B cell (primary cell): ENCODE measurements around the gene ZNF385D. TPM values are rescaled to one million over a fixed set of nuclear protein-coding genes. Genes with fewer than 3 reads are reported as not detected.

Experiments used
- ATAC-seq: fragments of 200-7000 bp; cut with Tn5 transposase; one replicate; pipeline ENCODE4 v1.10.0; 2021; ENCODE audit warnings: low read depth, mild to moderate bottlenecking, moderate number of reproducible peaks, moderate library complexity
- CTCF ChIA-PET: fragments of 350-600 bp; sonication (Branson Sonifier 250); formaldehyde crosslinking; loops from one replicate; lab custom pipeline; 2021; ENCODE audit warnings: antibody characterized with exemption, inconsistent platforms; lab: Charles Lee
- POLR2A ChIA-PET: fragments of 350-600 bp; sonication (Branson Sonifier 250); formaldehyde crosslinking; loops from one replicate; lab custom pipeline; 2021; ENCODE audit warnings: antibody characterized with exemption; lab: Charles Lee
- DNase-seq: peaks from one replicate; pipeline ENCODE4 v3.0.0; 2013
- H2AFZ ChIP-seq: 2 replicates; pipeline ENCODE4 v1.6.1; 2012; ENCODE audit warnings: mild to moderate bottlenecking, low read depth, low read length; ENCODE audit not compliant: insufficient read depth, poor library complexity, severe bottlenecking
- H3K27ac ChIP-seq, 2 donors: 1 replicate in 1 of 2; 2 replicates in 1 of 2; pipeline ENCODE4 v1.5.1; 2012 to 2013; ENCODE audit warnings: low read length in 2 of 2, mild to moderate bottlenecking in 2 of 2, moderate library complexity in 1 of 2
- H3K27me3 ChIP-seq, 4 experiments: fragments of 200-600 bp in 1 of 4; sonication (generic) in 1 of 4; replicated peaks in 1 of 4; 1 replicate in 2 of 4; 2 replicates in 2 of 4; pipeline versions ENCODE4 v1.6.1 to v1.7.0; 2013 to 2016; ENCODE audit warnings: low read length in 3 of 4, mild to moderate bottlenecking in 2 of 4, mixed read lengths in 1 of 4, moderate library complexity in 1 of 4; ENCODE audit not compliant: insufficient read depth in 4 of 4, control insufficient read depth in 3 of 4; ENCODE audit errors: control extremely low read depth in 1 of 4
- H3K36me3 ChIP-seq, 2 experiments: replicated peaks in 1 of 2; 1 replicate in 1 of 2; 2 replicates in 1 of 2; pipeline versions ENCODE4 v1.6.1 to v1.7.1; 2013; ENCODE audit warnings: low read length in 1 of 2; ENCODE audit not compliant: insufficient read depth in 2 of 2, control insufficient read depth in 1 of 2; ENCODE audit errors: control extremely low read depth in 1 of 2, extremely low read depth in 1 of 2
- H3K4me1 ChIP-seq, 2 donors: fragments of 200-600 bp in 1 of 2; sonication (generic) in 1 of 2; 1 replicate in 1 of 2; 2 replicates in 1 of 2; pipeline versions ENCODE4 v1.5.1 to v1.6.1; 2013 to 2017; ENCODE audit warnings: low read length in 2 of 2; ENCODE audit not compliant: control insufficient read depth in 2 of 2, insufficient read depth in 2 of 2
- H3K4me2 ChIP-seq: replicated peaks from 2 replicates; pipeline ENCODE3; 2012; ENCODE audit warnings: mild to moderate bottlenecking, low read depth, low read length; ENCODE audit not compliant: poor library complexity, severe bottlenecking
- H3K4me3 ChIP-seq, 5 experiments: fragments of 200-600 bp in 1 of 5; sonication (generic) in 1 of 5; 1 replicate in 3 of 5; 2 replicates in 2 of 5; pipeline versions ENCODE4 v1.5.1 to v1.7.0; 2011 to 2016; ENCODE audit warnings: low read length in 4 of 5, mild to moderate bottlenecking in 4 of 5, low read depth in 2 of 5, control low read depth in 1 of 5, moderate library complexity in 1 of 5; ENCODE audit not compliant: insufficient read depth in 1 of 5; ENCODE audit errors: control extremely low read depth in 1 of 5, extremely low read depth in 1 of 5
- H3K79me2 ChIP-seq: fragments of 200-600 bp; sonication (generic); one replicate; pipeline ENCODE4 v1.6.0; 2016; ENCODE audit warnings: low read length; ENCODE audit not compliant: control insufficient read depth, insufficient read depth
- H3K9ac ChIP-seq: fragments of 200-600 bp; sonication (generic); 2 replicates; pipeline ENCODE4 v1.6.1; 2017; ENCODE audit warnings: mild to moderate bottlenecking, low read length, moderate library complexity
- H3K9me3 ChIP-seq, 3 donors: one replicate each; pipeline versions ENCODE4 v1.6.1 to v1.7.1; 2013; ENCODE audit warnings: low read length in 2 of 3; ENCODE audit not compliant: control insufficient read depth in 2 of 3, insufficient read depth in 1 of 3; ENCODE audit errors: control extremely low read depth in 1 of 3
- H4K20me1 ChIP-seq: 2 replicates; pipeline ENCODE4 v1.6.0; 2012; ENCODE audit warnings: mild to moderate bottlenecking, low read length; ENCODE audit not compliant: insufficient read depth, control insufficient read depth, poor library complexity, severe bottlenecking
- H3K27ac Mint-ChIP-seq: one replicate; pipeline ENCODE4 v1.8.0; 2021; ENCODE audit warnings: mixed read lengths
- H3K27me3 Mint-ChIP-seq: one replicate; pipeline ENCODE4 v1.8.0; 2021; ENCODE audit warnings: mixed read lengths
- H3K4me1 Mint-ChIP-seq: one replicate; pipeline ENCODE4 v1.8.0; 2021; ENCODE audit warnings: mixed read lengths
- H3K4me3 Mint-ChIP-seq: one replicate; pipeline ENCODE4 v1.8.0; 2021; ENCODE audit warnings: mixed read lengths
- H3K9me3 Mint-ChIP-seq: one replicate; pipeline ENCODE4 v1.8.0; 2022; ENCODE audit warnings: mixed read lengths; ENCODE audit not compliant: insufficient read depth
- EZH2 ChIP-seq: IDR thresholded peaks from 2 replicates; pipeline ENCODE4 v1.6.1; 2012; ENCODE audit warnings: borderline replicate concordance, low read depth, mild to moderate bottlenecking, moderate library complexity, low read length; ENCODE audit not compliant: insufficient read depth, poor library complexity, severe bottlenecking
- WGBS: methylation state at CpG from one replicate; pipeline ENCODE4 v1.1.5; 2013; ENCODE audit warnings: missing lambda C conversion rate; ENCODE audit not compliant: insufficient coverage; 5-methylcytosine and 5-hydroxymethylcytosine counted together
- intact Hi-C: fragments of 100-400 bp; cut with micrococcal nuclease; formaldehyde crosslinking; loops from one replicate; pipeline ENCODE4 v1.10.0; 2022
- polyA plus RNA-seq: library from polyadenylated mRNA; depleted of rRNA; stranded (reverse); fragments of >200 nt; gene quantifications from 2 replicates; pipeline ENCODE4 v1.2.3, GENCODE V29; 2012
- total RNA-seq, 2 donors: library from RNA; stranded (reverse); fragments of 120-200 nt in 1 of 2; gene quantifications; 1 replicate in 1 of 2; 2 replicates in 1 of 2; pipeline versions ENCODE4 v1.2.3 to v1.2.4, GENCODE V29; 2013 to 2022
- TF ChIP-seq, protein P1 (sequence below): fragments of 200-600 bp; IDR thresholded peaks from one replicate; pipeline ENCODE4 v1.8.0; 2022; ENCODE audit warnings: antibody characterized with exemption, mild to moderate bottlenecking

The ZNF385D gene
- total and polyA plus RNA-seq, 2 donors (not counting 1 experiment from before 2014, with no cell fraction given), result not detected

DNA sequence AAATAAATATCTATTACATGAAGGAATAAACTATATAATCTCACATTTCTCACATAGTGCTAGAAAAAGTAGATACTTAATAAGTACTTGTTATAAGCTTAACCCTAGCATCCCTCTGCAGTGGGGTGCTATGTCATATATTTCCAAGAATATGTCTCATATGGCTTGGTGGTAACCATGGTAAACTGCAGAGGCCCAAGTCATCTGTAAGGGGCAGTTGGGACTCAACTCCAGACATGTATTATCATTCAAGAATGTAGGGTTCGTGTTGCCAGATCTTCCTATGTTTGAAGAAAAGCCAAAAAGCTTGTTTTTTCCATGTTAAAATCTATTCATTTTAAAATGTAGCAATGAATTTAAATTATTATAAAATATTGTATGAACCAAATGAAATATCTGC is 46.2 kb downstream of the ZNF385D start:
- Histone ChIP-seq H3K4me2 (no peak overlapping the region), H3K27ac (no peak overlapping the region), H3K9me3 (no peaks in the 10 kb centered on the region), H3K36me3 (no peaks in the 10 kb centered on the region), H3K79me2 (no peaks in the 10 kb centered on the region), H2AFZ (no peak overlapping the region), H3K4me3 (no peak overlapping the region), H3K9ac (no peak overlapping the region), H3K4me1 (no peaks in the 10 kb centered on the region), H4K20me1 (no peaks in the 10 kb centered on the region), H3K27me3 (no peaks in the 10 kb centered on the region)
- TF ChIP-seq, protein P1, sequence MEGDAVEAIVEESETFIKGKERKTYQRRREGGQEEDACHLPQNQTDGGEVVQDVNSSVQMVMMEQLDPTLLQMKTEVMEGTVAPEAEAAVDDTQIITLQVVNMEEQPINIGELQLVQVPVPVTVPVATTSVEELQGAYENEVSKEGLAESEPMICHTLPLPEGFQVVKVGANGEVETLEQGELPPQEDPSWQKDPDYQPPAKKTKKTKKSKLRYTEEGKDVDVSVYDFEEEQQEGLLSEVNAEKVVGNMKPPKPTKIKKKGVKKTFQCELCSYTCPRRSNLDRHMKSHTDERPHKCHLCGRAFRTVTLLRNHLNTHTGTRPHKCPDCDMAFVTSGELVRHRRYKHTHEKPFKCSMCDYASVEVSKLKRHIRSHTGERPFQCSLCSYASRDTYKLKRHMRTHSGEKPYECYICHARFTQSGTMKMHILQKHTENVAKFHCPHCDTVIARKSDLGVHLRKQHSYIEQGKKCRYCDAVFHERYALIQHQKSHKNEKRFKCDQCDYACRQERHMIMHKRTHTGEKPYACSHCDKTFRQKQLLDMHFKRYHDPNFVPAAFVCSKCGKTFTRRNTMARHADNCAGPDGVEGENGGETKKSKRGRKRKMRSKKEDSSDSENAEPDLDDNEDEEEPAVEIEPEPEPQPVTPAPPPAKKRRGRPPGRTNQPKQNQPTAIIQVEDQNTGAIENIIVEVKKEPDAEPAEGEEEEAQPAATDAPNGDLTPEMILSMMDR, result no peak
- TF ChIP-seq EZH2, result no peak
- no peaks in the 10 kb centered on the region for H3K27me3 Mint-ChIP-seq
- no peaks in the 10 kb centered on the region for H3K4me1 Mint-ChIP-seq
- ATAC-seq (no peak), DNase-seq (no peak)
- CTCF ChIA-PET, result no interaction called here
- intact Hi-C loops, result no loop called here
- POLR2A ChIA-PET, result no interaction called here
- H3K27ac Mint-ChIP-seq, result no peak overlapping the region
- peaks cover 3% of the 10 kb centered on the region for H3K9me3 Mint-ChIP-seq
- WGBS, result no CpG with 5 or more reads among the region's 1 CpG
- no peak overlapping the region for H3K4me3 Mint-ChIP-seq

GRCh38 chr3:21703291-21703690 is 47.7 kb downstream of the ZNF385D start:
- H3K4me2 ChIP-seq, result no peak overlapping the region
- H3K79me2 ChIP-seq, result no peaks in the 10 kb centered on the region
- no peaks in the 10 kb centered on the region for H3K4me1 ChIP-seq
- no peaks in the 10 kb centered on the region for H3K27me3 Mint-ChIP-seq
- POLR2A ChIA-PET, result no interaction called here
- H3K27me3 ChIP-seq, result no peaks in the 10 kb centered on the region
- TF ChIP-seq, protein P1, result no peak
- TF ChIP-seq EZH2, result no peak
- ATAC-seq (no peak), DNase-seq (no peak)
- H3K27ac Mint-ChIP-seq, result no peak overlapping the region
- H3K4me3 Mint-ChIP-seq, result no peak overlapping the region
- H3K9me3 ChIP-seq, result no peaks in the 10 kb centered on the region
- CTCF ChIA-PET, result no interaction called here
- no peak overlapping the region for H2AFZ ChIP-seq
- no peaks in the 10 kb centered on the region for H4K20me1 ChIP-seq
- intact Hi-C loops, result no loop called here
- peaks cover 3% of the 10 kb centered on the region for H3K9me3 Mint-ChIP-seq
- no peak overlapping the region for H3K9ac ChIP-seq
- H3K4me3 ChIP-seq, result no peak overlapping the region
- H3K36me3 ChIP-seq, result no peaks in the 10 kb centered on the region
- no CpG with 5 or more reads among the region's 2 CpGs for WGBS
- H3K27ac ChIP-seq, result no peak overlapping the region
- H3K4me1 Mint-ChIP-seq, result no peaks in the 10 kb centered on the region
